K562 (cell line): Measurements from ENCODE around the gene KRT33B.

Experiments
- EP300 ChIP-seq: IDR thresholded peaks from 2 replicates; pipeline ENCODE4 v1.6.1; 2012; ENCODE audit warnings: low read length, improper control_type of control experiment
- KHSRP ChIP-seq: fragments of 450-650 bp; IDR thresholded peaks from 2 replicates; pipeline ENCODE4 v1.6.1; 2017
- MYC ChIP-seq, 2 experiments: fragments of 250-450 bp in 1 of 2; sonication (Bioruptor Pico) in 1 of 2; IDR thresholded peaks; 2 replicates each; pipeline versions ENCODE4 v1.5.1 to v1.6.1; 2012 to 2021; ENCODE audit warnings: low read depth in 2 of 2, borderline replicate concordance in 1 of 2, improper control_type of control experiment in 1 of 2, low read length in 1 of 2, mild to moderate bottlenecking in 1 of 2, moderate library complexity in 1 of 2

- no peak for TF ChIP-seq EP300
- no peak for TF ChIP-seq MYC (IDR thresholded peaks at IDR 0.05; ENCODE audit: low read depth, low read length)
- no peak for TF ChIP-seq MYC (CRISPR knock-in tag; IDR thresholded peaks at IDR 0.05; ENCODE audit: borderline replicate concordance, low read depth)
- TF ChIP-seq KHSRP: no peak
Measured at GRCh38 chr17:41363881-41364280, 5.7 kb downstream of the KRT33B start.
